ENCODE data around the gene FAT1.

DNA sequence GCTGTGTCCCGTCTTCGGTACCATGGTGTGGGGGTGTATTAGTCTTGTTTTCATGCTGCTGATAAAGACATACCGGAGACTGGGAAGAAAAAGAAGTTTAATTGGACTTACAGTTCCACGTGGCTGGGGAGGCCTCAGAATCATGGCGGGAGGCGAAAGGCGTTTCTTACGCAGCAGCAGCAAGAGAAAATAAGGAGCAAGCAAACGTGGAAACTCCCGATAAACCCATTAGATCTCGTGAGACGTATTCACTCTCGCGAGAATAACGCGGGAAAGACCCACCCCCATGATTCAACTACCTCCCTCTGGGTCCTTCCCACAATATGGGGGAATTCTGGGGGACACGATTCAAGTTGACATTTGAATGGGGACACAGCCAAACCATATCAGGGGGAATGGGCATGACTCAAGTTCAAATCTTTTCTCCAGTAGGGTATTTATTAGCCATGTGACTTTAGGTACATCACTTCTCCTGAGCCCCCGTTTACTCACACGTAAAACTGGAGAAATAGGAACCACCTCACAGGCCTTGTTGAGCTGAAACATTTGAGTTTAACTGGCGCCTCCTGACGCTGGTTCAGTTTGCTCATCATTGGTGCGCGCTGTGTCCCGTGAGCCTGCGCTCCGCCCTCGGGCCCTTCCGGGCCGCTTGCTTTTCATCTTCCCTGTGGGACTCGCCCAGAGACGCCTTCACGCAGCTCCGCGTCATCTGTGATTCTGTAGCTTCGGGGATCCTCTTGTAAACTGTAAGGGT is 35.5 kb upstream of the FAT1 start:
- TF ChIP-seq CTCF (IDR thresholded peaks at IDR 0.05) (no peak), POLR2A (IDR thresholded peaks at IDR 0.05) (no peak), EP300 (IDR thresholded peaks at IDR 0.05) (no peak)
